ENCODE measurements around the gene DDN. TPM values are rescaled to one million over a fixed set of nuclear protein-coding genes. Genes with fewer than 3 reads are reported as not detected.

DDN gene
- total and polyA plus RNA-seq, 10 of the 15 experiments (the other 5 are each of a cell fraction or from before 2014, with no cell fraction given) = 0.10 to 13.4 (median 3.7) TPM

DNA sequence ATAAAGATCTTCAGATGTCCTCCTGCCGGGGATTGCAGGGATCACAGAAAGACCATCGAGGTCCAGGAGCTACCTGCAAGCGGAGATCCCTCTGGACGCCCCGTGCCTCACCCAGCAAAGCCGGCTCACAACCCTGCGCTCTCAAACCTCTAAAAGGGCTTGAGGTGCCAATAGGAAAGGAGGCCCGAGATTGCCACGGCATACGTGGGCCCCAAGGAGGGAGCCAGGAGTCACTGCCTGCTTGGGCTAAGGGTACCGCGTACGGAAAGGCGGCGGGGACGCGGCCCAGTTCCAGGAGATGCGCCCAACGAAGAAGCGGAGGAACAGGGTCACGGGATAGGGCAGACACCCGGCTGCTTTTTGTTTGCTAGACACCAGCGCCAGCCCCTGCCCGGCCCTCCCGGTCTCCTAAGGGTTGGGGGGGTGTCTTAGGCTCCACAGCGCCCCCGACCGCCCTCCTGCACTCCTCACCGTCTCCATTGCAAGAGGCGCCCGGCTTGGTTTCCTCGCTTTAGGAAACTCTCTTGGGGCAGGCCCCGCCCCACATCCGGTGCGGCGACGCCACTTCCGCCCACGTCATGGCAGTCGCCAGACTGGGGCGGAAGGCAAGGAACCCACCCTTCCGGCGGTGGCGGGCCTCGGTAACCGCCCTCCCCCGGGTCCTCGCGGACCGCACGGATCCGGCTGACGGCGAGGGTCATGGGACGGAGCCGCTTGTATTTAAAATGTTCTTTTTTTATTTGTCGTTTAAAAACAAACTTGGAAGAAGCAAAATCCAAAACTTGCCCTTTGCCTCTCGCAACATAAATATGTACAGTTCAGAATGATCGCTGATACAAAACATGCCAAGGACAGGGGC is 19.3 kb upstream of the DDN start, which contains the start of gene PRKAG1 (continued):
- TF ChIP-seq NBN (IDR thresholded peaks at IDR 0.05) = peak; percentile 73; the same call in 1 of the 2 replicates
- TF ChIP-seq NFYB (IDR thresholded peaks at IDR 0.05; ENCODE audit: insufficient read depth, low read depth, low read length) = no peak
- TF ChIP-seq, protein P1, sequence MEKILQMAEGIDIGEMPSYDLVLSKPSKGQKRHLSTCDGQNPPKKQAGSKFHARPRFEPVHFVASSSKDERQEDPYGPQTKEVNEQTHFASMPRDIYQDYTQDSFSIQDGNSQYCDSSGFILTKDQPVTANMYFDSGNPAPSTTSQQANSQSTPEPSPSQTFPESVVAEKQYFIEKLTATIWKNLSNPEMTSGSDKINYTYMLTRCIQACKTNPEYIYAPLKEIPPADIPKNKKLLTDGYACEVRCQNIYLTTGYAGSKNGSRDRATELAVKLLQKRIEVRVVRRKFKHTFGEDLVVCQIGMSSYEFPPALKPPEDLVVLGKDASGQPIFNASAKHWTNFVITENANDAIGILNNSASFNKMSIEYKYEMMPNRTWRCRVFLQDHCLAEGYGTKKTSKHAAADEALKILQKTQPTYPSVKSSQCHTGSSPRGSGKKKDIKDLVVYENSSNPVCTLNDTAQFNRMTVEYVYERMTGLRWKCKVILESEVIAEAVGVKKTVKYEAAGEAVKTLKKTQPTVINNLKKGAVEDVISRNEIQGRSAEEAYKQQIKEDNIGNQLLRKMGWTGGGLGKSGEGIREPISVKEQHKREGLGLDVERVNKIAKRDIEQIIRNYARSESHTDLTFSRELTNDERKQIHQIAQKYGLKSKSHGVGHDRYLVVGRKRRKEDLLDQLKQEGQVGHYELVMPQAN (conservative IDR thresholded peaks at IDR 0.05) = peak; percentile 61
- peak; percentile 43; the same call in 1 of the 2 replicates for TF ChIP-seq SREBF1 (IDR thresholded peaks at IDR 0.05; ENCODE audit: low read length)
- TF ChIP-seq CEBPB (IDR thresholded peaks at IDR 0.05; ENCODE audit: borderline replicate concordance in 1 of 2, low read depth in 2 of 2, low read length in 2 of 2) = no peak
- no peak; the same call in 1 of the 2 replicates for TF ChIP-seq RCOR1 (conservative IDR thresholded peaks at IDR 0.05; ENCODE audit: low read depth, low read length)
- TF ChIP-seq SMAD5 (IDR thresholded peaks at IDR 0.05; ENCODE audit: low read depth) = peak; percentile 84; the same call in 1 of the 2 replicates
- TF ChIP-seq, protein P2, sequence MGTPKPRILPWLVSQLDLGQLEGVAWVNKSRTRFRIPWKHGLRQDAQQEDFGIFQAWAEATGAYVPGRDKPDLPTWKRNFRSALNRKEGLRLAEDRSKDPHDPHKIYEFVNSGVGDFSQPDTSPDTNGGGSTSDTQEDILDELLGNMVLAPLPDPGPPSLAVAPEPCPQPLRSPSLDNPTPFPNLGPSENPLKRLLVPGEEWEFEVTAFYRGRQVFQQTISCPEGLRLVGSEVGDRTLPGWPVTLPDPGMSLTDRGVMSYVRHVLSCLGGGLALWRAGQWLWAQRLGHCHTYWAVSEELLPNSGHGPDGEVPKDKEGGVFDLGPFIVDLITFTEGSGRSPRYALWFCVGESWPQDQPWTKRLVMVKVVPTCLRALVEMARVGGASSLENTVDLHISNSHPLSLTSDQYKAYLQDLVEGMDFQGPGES (IDR thresholded peaks at IDR 0.05) = no peak
- TF ChIP-seq E2F4 (IDR thresholded peaks at IDR 0.05; ENCODE audit: low read depth, low read length) = no peak
- peak; percentile 54; the same call in 1 of the 2 replicates for TF ChIP-seq NR2F1 (conservative IDR thresholded peaks at IDR 0.05)
- no peak for TF ChIP-seq PAX8 (IDR thresholded peaks at IDR 0.05)
- no peak for TF ChIP-seq MYB (IDR thresholded peaks at IDR 0.05; ENCODE audit: borderline replicate concordance, low read depth, low read length)
- TF ChIP-seq KAT2A (conservative IDR thresholded peaks at IDR 0.05; ENCODE audit: control insufficient read depth, low read depth, low read length) = no peak
- TF ChIP-seq ATF7 (IDR thresholded peaks at IDR 0.05; ENCODE audit: low read depth) = peak; percentile 50; the same call in 1 of the 2 replicates
- peak; percentile 53 to 72; a peak in 1 of 4 replicates for TF ChIP-seq BHLHE40 (IDR thresholded peaks at IDR 0.05; ENCODE audit: borderline replicate concordance in 1 of 2, low read depth in 2 of 2, low read length in 1 of 2)
- peak; percentile 52 for TF ChIP-seq HCFC1 (IDR thresholded peaks at IDR 0.05; ENCODE audit: low read length)
- no peak for TF ChIP-seq CHD4 (IDR thresholded peaks at IDR 0.05)
- TF ChIP-seq USF1 (IDR thresholded peaks at IDR 0.05; ENCODE audit: borderline replicate concordance, extremely low read length, insufficient read depth, low read depth, low read length) = no peak
- TF ChIP-seq STAT3 (IDR thresholded peaks at IDR 0.05; ENCODE audit: low read depth, low read length) = no peak
- no peak for TF ChIP-seq BCLAF1 (IDR thresholded peaks at IDR 0.05)

Measured in GM12878 (cell line).